Adrenal gland (tissue), 12 donors: Measurements from ENCODE around the gene ZBTB26. TPM values are rescaled to one million over a fixed set of nuclear protein-coding genes. Genes with fewer than 3 reads are reported as not detected.
A peak's percentile ranks its signal among the peaks of the same experiment; 100 is the strongest.

ENCODE experiments used
- DNase-seq, 7 donors: peaks; one replicate each; pipeline ENCODE4 v3.0.0-alpha.2; 2019 to 2020
- H3K27ac ChIP-seq, 5 donors: fragments of 200-600 bp; sonication (generic) in 4 of 5; 1 replicate in 3 of 5; 2 replicates in 2 of 5; pipeline versions ENCODE4 v1.5.1 to v1.8.0; 2016 to 2020; ENCODE audit warnings: mild to moderate bottlenecking in 1 of 5
- H3K27me3 ChIP-seq: fragments of 200-600 bp; 2 replicates; pipeline ENCODE4 v1.8.0; 2021
- H3K36me3 ChIP-seq, 2 donors: fragments of 200-600 bp; replicated peaks in 1 of 2; 1 replicate in 1 of 2; 2 replicates in 1 of 2; pipeline versions ENCODE4 v1.5.1 to v1.8.0; 2018 to 2022
- H3K4me1 ChIP-seq, 2 donors: fragments of 200-600 bp; replicated peaks in 1 of 2; 1 replicate in 1 of 2; 2 replicates in 1 of 2; pipeline versions ENCODE4 v1.5.1 to v1.8.0; 2018 to 2021
- H3K4me3 ChIP-seq, 4 donors: fragments of 200-600 bp; sonication (generic) in 3 of 4; one replicate each; pipeline ENCODE4 v1.5.1; 2016 to 2018
- H3K9me3 ChIP-seq, 3 donors: fragments of 200-600 bp; sonication (generic) in 1 of 3; replicated peaks in 1 of 3; 1 replicate in 2 of 3; 2 replicates in 1 of 3; pipeline versions ENCODE4 v1.5.1 to v1.8.0; 2016 to 2021
- CTCF ChIP-seq, 6 experiments: fragments of 450-650 bp in 4 of 6; fragments of 200-600 bp in 2 of 6; sonication (generic) in 1 of 6; IDR thresholded peaks; 1 replicate in 5 of 6; 2 replicates in 1 of 6; pipeline versions ENCODE4 v1.5.1 to v1.8.0; 2016 to 2021; ENCODE audit warnings: antibody characterized with exemption in 6 of 6, mild to moderate bottlenecking in 2 of 6, moderate library complexity in 1 of 6
- POLR2A ChIP-seq, 2 donors: fragments of 450-650 bp; IDR thresholded peaks; one replicate each; pipeline ENCODE4 v1.6.1; 2017; ENCODE audit warnings: antibody characterized with exemption in 2 of 2, mild to moderate bottlenecking in 2 of 2, moderate library complexity in 1 of 2
- WGBS, 4 donors: extraction: QIAGEN DNeasy Blood & Tissue Kit in 2 of 4; methylation state at CpG; one replicate each; pipeline versions ENCODE4 v1.1.5 to v1.1.7; 2013 to 2017; 5-methylcytosine and 5-hydroxymethylcytosine counted together
- intact Hi-C, 2 donors: fragments of 100-400 bp; cut with DNase I; formaldehyde crosslinking; loops; one replicate each; pipeline versions ENCODE4 v1.14.1 to v1.15.0; 2022 to 2023
- polyA plus RNA-seq, 3 donors: library from polyadenylated mRNA; stranded (reverse); fragments of 200-250 nt in 2 of 3; fragments of 350-450 nt in 1 of 3; fragmentation: Illumina TruSeq in 1 of 3; extraction: RNeasy Lipid Tissue Mini Kit (QIAGEN cat#74804) in 1 of 3; gene quantifications; one replicate each; pipeline ENCODE4 v1.2.3, GENCODE V29; 2013 to 2014
- total RNA-seq, 9 donors: library from RNA; depleted of rRNA in 4 of 9; stranded (reverse); fragments of >200 nt in 4 of 9; fragments of 120-200 nt in 1 of 9; fragmentation: NEBNext Ultra II Directional in 1 of 9; extraction: Animal tissue kit (Norgen Biotek cat#: 25700) in 1 of 9; gene quantifications; one replicate each; pipeline versions ENCODE4 v1.1.0 to v1.2.4, GENCODE V29; 2013 to 2023
- donor health status: healthy with polysubstance abuse.
- donor health status: Bipolar disorder and iron deficiency.
- donor health status: DM: yes; HTN: yes; CAD: no.
- donor health status: DM: no; HTN: no; CAD: no.
- donor health status: DM: no; HTN: no; CAD: no.
- donor health status: DM: yes; HTN: yes; CAD: no.

ZBTB26 gene
- total and polyA plus RNA-seq, 12 donors, result 1.6 to 7.4 (median 4.4) TPM

DNA sequence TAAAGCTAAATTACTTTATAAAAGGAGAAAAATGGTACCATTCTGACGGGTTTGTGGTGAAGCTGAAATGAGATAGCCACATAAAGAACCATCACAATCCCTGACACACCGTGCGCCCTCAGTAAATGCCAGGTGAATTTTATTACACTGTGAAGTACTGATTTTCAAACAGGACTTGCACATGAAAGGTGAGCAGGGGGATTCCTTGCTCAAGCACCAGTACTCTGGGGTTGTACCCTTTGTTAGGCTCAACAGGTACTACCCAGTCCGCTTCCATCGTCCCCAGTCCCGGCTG, 9.1 kb upstream of the ZBTB26 start:
- TF ChIP-seq CTCF (IDR thresholded peaks at IDR 0.05) (no peak), POLR2A (IDR thresholded peaks at IDR 0.05) (no peak)
- Histone ChIP-seq H3K9me3 (no peaks in the 10 kb centered on the region), H3K4me1 (peaks cover 0 to 22% of the 10 kb centered on the region in 2 donors), H3K27me3 (no peaks in the 10 kb centered on the region), H3K27ac (peak overlapping the region in 3 of 5 donors; percentile 61 to 87 (median 82)), H3K4me3 (peak overlapping the region in 1 of 4 donors; percentile 73), H3K36me3 (no peaks in the 10 kb centered on the region)
- intact Hi-C loops, result no loop called here
- 32 to 59% (median 45%) methylated on average over 3 to 6 of the region's 6 CpGs for WGBS, 4 donors
- DNase-seq, result no peak

DNA sequence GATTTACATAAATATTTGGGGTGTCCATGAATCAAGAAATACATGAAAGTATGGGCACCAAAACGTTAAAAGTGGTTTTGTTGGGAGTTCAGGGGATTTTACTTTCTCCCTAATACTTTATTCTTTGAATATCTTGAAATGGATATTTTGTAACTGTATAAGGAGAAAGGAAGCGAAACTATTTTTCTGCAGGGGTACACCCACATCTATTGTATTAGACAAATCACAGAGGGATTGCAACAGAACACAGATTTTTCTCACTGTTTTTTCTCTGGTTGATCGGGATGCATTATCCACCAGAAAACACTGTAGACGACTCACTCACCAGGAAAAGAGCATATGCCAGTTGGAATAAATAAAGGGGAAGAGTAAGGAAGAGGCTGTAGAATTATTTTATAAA, 8.3 kb upstream of the ZBTB26 start:
- H3K36me3 ChIP-seq, result no peaks in the 10 kb centered on the region
- no peak overlapping the region for H3K27ac ChIP-seq
- peaks cover 0 to 22% of the 10 kb centered on the region in 2 donors for H3K4me1 ChIP-seq
- DNase-seq, result no peak
- WGBS, 4 donors, result 85% methylated on average over 4 of the region's 4 CpGs
- no peaks in the 10 kb centered on the region for H3K9me3 ChIP-seq
- H3K4me3 ChIP-seq, result no peak overlapping the region
- intact Hi-C loops, result no loop called here
- H3K27me3 ChIP-seq, result no peaks in the 10 kb centered on the region
- TF ChIP-seq POLR2A (IDR thresholded peaks at IDR 0.05) (no peak), CTCF (IDR thresholded peaks at IDR 0.05) (no peak)

DNA sequence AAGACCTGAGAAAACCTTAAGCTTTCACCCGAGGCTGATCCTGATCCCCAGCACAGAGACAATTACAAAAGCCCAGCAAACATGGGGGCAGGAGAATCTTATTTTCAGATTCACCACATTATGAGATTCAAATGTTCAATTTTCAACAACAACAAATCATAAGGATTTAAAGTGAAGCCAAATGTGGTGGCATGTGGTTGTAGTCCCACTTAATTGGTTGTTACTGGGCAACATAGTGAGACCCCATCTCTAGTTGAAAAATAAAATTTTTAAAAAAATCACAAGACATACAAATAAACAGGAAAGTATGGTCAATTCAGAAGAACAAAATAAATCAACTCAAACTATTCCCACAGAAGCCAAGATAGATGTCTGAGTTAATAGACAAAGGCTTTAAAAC, 5.6 kb upstream of the ZBTB26 start:
- H3K4me3 ChIP-seq, result no peak overlapping the region
- no peak for TF ChIP-seq POLR2A (IDR thresholded peaks at IDR 0.05)
- intact Hi-C loops, result no loop called here
- no peaks in the 10 kb centered on the region for H3K9me3 ChIP-seq
- H3K4me1 ChIP-seq, result peaks cover 10 to 27% of the 10 kb centered on the region in 2 donors
- no peaks in the 10 kb centered on the region for H3K27me3 ChIP-seq
- no peak overlapping the region for H3K27ac ChIP-seq
- 53 to 67% (median 65%) methylated on average over 1 of the region's 1 CpG for WGBS, 4 donors
- H3K36me3 ChIP-seq, result no peaks in the 10 kb centered on the region
- DNase-seq, result no peak

DNA sequence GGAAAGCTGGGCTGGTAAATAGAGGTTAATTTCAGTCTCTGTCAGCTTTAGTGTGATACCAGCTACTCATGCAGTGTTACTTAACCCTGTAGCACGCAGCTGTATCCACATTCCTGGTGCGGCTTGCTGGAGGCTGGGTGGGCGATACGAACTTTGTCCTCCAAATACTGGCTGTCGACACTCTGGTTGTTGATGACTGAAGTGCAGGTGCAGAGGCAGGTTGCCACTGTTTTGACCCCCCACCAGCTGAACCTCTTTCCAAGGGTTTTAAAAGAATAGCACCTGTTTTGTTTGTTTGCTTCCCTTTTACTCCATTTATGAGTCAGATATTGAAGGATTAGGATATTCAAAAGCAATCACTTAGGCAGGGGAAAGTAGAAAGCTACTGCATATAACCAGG, 5.2 kb upstream of the ZBTB26 start:
- Histone ChIP-seq H3K27ac (no peak overlapping the region), H3K27me3 (no peaks in the 10 kb centered on the region), H3K4me1 (peaks cover 10 to 23% of the 10 kb centered on the region in 2 donors), H3K4me3 (no peak overlapping the region), H3K9me3 (no peaks in the 10 kb centered on the region), H3K36me3 (no peaks in the 10 kb centered on the region)
- DNase-seq, result no peak
- TF ChIP-seq CTCF (IDR thresholded peaks at IDR 0.05) (no peak), POLR2A (IDR thresholded peaks at IDR 0.05) (no peak)
- 96 to 98% (median 97%) methylated on average over 4 to 5 of the region's 5 CpGs for WGBS, 4 donors
- intact Hi-C loops, result no loop called here

DNA sequence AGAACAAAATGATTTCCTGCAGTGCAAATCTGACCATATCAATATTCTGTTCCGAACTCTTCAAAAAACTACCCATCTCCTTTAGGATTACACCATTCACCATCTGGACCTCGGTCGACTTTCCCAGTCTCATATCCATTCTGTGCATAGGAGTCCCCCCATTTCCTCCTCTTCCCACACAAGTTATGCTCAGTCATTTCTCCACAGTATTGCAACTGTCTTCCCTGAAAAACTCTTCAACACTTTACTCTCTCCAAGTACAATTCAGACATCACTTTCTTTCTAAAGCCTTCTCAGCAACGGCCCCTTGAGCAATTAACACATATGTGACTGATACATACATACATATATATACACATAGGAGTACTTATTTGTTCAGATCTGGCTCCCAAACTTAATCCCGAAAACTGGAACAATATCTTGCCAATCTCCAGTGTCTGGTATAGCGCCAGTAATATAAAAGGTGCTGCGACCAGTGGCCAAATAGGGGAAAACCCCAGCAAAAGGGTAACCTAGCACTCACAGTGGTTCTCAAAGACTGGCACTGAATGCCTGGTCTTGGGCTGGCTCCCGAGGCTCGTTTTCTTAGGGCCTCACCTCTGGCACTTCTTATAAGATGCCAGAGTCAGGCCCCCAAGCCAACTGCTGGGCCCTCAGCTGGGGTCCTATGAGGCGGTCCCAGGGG, 629 bp downstream of the ZBTB26 start:
- intact Hi-C loops, result no loop called here
- peak overlapping the region in 4 of 5 donors; percentile 67 to 90 (median 81) for H3K27ac ChIP-seq
- no peaks in the 10 kb centered on the region for H3K27me3 ChIP-seq
- H3K36me3 ChIP-seq, result no peaks in the 10 kb centered on the region
- 22 to 29% (median 24%) methylated on average over 9 to 10 of the region's 10 CpGs for WGBS, 4 donors
- peak overlapping the region; percentile 34 to 95 (median 52) for H3K4me3 ChIP-seq
- TF ChIP-seq CTCF (IDR thresholded peaks at IDR 0.05) (no peak), POLR2A (IDR thresholded peaks at IDR 0.05) (no peak)
- DNase-seq, result no peak
- H3K4me1 ChIP-seq, result peaks cover 10 to 34% of the 10 kb centered on the region in 2 donors
- no peaks in the 10 kb centered on the region for H3K9me3 ChIP-seq
